ENCODE results near the gene LHFPL3.

The LHFPL3 gene

DNA sequence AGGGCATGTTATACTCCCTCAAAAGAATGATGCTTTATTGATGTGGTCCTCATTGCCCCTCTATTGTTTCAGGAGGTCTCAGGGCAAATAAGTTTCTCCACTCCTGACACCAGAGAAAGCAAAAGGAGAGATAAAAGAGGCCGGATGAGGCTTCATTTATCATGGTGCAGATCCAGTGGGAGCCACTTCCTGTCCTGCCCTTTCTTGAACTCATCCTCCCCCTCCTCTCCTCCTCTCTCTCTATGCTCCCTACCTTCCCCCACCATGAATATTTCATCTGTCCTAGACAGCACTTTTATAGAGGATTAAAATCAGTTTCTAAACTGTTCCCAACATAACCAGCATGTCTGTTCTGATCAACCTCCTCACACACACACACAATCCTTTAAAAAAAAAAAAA, 513.4 kb downstream of the LHFPL3 start:
- no peak overlapping the region for H3K4me3 ChIP-seq (ENCODE audit: low read length)
- H3K36me3 ChIP-seq (replicated peaks; ENCODE audit: insufficient read depth, low read length), result no peaks in the 10 kb centered on the region
- no peak overlapping the region for H3K9ac ChIP-seq (ENCODE audit: low read length)
- no peaks in the 10 kb centered on the region for H3K27me3 ChIP-seq (replicated peaks; ENCODE audit: insufficient read depth, low read length)
- no peaks in the 10 kb centered on the region for H4K20me1 ChIP-seq (ENCODE audit: insufficient read depth, low read length)
- H3K9me2 ChIP-seq (replicated peaks; ENCODE audit: insufficient read depth, low read length), result no peaks in the 10 kb centered on the region
- TF ChIP-seq EZH2 (optimal IDR thresholded peaks at IDR 0.05; ENCODE audit: low read depth, low read length) (no peak), EZH2phosphoT487 (IDR thresholded peaks at IDR 0.05; ENCODE audit: low read length) (no peak)
- TF ChIP-seq, protein P1, sequence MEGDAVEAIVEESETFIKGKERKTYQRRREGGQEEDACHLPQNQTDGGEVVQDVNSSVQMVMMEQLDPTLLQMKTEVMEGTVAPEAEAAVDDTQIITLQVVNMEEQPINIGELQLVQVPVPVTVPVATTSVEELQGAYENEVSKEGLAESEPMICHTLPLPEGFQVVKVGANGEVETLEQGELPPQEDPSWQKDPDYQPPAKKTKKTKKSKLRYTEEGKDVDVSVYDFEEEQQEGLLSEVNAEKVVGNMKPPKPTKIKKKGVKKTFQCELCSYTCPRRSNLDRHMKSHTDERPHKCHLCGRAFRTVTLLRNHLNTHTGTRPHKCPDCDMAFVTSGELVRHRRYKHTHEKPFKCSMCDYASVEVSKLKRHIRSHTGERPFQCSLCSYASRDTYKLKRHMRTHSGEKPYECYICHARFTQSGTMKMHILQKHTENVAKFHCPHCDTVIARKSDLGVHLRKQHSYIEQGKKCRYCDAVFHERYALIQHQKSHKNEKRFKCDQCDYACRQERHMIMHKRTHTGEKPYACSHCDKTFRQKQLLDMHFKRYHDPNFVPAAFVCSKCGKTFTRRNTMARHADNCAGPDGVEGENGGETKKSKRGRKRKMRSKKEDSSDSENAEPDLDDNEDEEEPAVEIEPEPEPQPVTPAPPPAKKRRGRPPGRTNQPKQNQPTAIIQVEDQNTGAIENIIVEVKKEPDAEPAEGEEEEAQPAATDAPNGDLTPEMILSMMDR (IDR thresholded peaks at IDR 0.05; ENCODE audit: low read length), result no peak
- H3K79me2 ChIP-seq (ENCODE audit: low read length), result no peaks in the 10 kb centered on the region
- no peaks in the 10 kb centered on the region for H3F3A ChIP-seq (ENCODE audit: insufficient read depth, low read length)
- H2AFZ ChIP-seq (ENCODE audit: low read length), result no peak overlapping the region
- no peak overlapping the region for H3K27ac ChIP-seq (ENCODE audit: low read length)
- H3K4me1 ChIP-seq (ENCODE audit: low read length), result no peaks in the 10 kb centered on the region
- DNase-seq, result no peak
- no peak overlapping the region for H3K4me2 ChIP-seq (ENCODE audit: low read depth, low read length)
- H3K9me3 ChIP-seq (replicated peaks; ENCODE audit: insufficient read depth, low read length), result no peaks in the 10 kb centered on the region

DNA sequence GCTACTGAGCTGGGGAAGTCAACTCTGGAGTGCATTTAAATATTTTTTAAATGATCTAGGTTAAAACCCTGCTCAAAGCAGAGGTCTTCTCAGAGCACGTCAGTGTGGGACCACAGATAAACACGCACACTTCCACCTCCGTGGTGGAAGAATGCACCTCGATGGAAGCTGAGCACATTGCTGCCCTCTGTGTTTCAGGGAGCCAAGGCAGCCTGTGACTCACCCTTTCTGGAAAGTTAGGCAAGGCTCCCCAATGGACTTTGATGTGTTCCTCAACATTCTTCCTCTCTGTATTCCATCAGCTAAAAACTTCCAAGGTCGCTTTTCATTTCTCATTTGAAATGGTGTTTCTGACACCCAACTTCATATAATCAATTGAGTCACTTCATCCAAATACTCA, 514.8 kb downstream of the LHFPL3 start:
- Histone ChIP-seq H3K27me3 (replicated peaks; ENCODE audit: insufficient read depth, low read length) (no peaks in the 10 kb centered on the region), H2AFZ (ENCODE audit: low read length) (no peak overlapping the region), H4K20me1 (ENCODE audit: insufficient read depth, low read length) (no peaks in the 10 kb centered on the region), H3F3A (ENCODE audit: insufficient read depth, low read length) (no peaks in the 10 kb centered on the region), H3K4me3 (ENCODE audit: low read length) (no peak overlapping the region), H3K79me2 (ENCODE audit: low read length) (no peaks in the 10 kb centered on the region), H3K9me2 (replicated peaks; ENCODE audit: insufficient read depth, low read length) (no peaks in the 10 kb centered on the region), H3K9me3 (replicated peaks; ENCODE audit: insufficient read depth, low read length) (no peaks in the 10 kb centered on the region), H3K4me1 (ENCODE audit: low read length) (no peaks in the 10 kb centered on the region), H3K9ac (ENCODE audit: low read length) (no peak overlapping the region), H3K27ac (ENCODE audit: low read length) (no peak overlapping the region), H3K4me2 (ENCODE audit: low read depth, low read length) (no peak overlapping the region), H3K36me3 (replicated peaks; ENCODE audit: insufficient read depth, low read length) (no peaks in the 10 kb centered on the region)
- TF ChIP-seq EZH2phosphoT487 (IDR thresholded peaks at IDR 0.05; ENCODE audit: low read length) (no peak), EZH2 (optimal IDR thresholded peaks at IDR 0.05; ENCODE audit: low read depth, low read length) (no peak)
- TF ChIP-seq, protein P1 (IDR thresholded peaks at IDR 0.05; ENCODE audit: low read length), result no peak
- no peak for DNase-seq

DNA sequence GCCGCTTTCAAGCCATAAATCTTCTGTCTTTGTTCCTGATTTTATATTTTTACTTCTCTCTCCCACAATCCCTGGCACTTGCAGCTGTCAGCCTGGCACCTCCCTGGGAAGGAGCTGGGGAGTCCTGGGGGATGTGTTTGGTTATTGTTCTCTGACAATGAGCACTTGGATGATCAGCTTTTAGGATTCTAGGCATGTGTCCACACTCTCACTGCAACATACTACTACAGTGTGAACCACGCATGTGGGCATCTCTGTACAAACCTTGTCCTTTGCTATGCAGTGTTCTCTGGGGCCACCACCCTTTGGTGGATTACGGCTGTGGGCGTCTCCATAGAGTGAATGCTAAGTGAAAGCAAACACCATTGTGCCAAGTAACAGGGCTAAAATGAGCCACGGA, 517.2 kb downstream of the LHFPL3 start:
- Histone ChIP-seq H3K9me3 (replicated peaks; ENCODE audit: insufficient read depth, low read length) (no peaks in the 10 kb centered on the region), H3K79me2 (ENCODE audit: low read length) (no peaks in the 10 kb centered on the region), H4K20me1 (ENCODE audit: insufficient read depth, low read length) (no peaks in the 10 kb centered on the region), H3K36me3 (replicated peaks; ENCODE audit: insufficient read depth, low read length) (no peaks in the 10 kb centered on the region), H3K4me2 (ENCODE audit: low read depth, low read length) (no peak overlapping the region), H3F3A (ENCODE audit: insufficient read depth, low read length) (no peaks in the 10 kb centered on the region), H3K4me1 (ENCODE audit: low read length) (peaks cover 5% of the 10 kb centered on the region), H3K27ac (ENCODE audit: low read length) (no peak overlapping the region), H3K9me2 (replicated peaks; ENCODE audit: insufficient read depth, low read length) (no peaks in the 10 kb centered on the region), H3K9ac (ENCODE audit: low read length) (no peak overlapping the region), H3K27me3 (replicated peaks; ENCODE audit: insufficient read depth, low read length) (no peaks in the 10 kb centered on the region), H3K4me3 (ENCODE audit: low read length) (no peak overlapping the region), H2AFZ (ENCODE audit: low read length) (no peak overlapping the region)
- no peak for DNase-seq
- TF ChIP-seq EZH2 (optimal IDR thresholded peaks at IDR 0.05; ENCODE audit: low read depth, low read length) (no peak), EZH2phosphoT487 (IDR thresholded peaks at IDR 0.05; ENCODE audit: low read length) (no peak)
- TF ChIP-seq, protein P1 (IDR thresholded peaks at IDR 0.05; ENCODE audit: low read length), result no peak
